SK-N-MC (cell line): ENCODE measurements around the gene IFFO2.

Experiments used
- EZH2 ChIP-seq: fragments of 200-600 bp; sonication (generic); IDR thresholded peaks from one replicate; pipeline ENCODE4 v1.6.1; 2017; ENCODE audit warnings: antibody characterized with exemption
- FOXP2 ChIP-seq: optimal IDR thresholded peaks from 2 replicates; pipeline ENCODE3; 2011; ENCODE audit warnings: mild to moderate bottlenecking, moderate library complexity; ENCODE audit not compliant: insufficient read depth; ENCODE audit errors: extremely low read length, control extremely low read depth
- POLR2AphosphoS5 ChIP-seq: IDR thresholded peaks from 2 replicates; pipeline ENCODE4 v1.6.1; 2012; ENCODE audit warnings: mild to moderate bottlenecking, low read depth, low read length, borderline replicate concordance

DNA sequence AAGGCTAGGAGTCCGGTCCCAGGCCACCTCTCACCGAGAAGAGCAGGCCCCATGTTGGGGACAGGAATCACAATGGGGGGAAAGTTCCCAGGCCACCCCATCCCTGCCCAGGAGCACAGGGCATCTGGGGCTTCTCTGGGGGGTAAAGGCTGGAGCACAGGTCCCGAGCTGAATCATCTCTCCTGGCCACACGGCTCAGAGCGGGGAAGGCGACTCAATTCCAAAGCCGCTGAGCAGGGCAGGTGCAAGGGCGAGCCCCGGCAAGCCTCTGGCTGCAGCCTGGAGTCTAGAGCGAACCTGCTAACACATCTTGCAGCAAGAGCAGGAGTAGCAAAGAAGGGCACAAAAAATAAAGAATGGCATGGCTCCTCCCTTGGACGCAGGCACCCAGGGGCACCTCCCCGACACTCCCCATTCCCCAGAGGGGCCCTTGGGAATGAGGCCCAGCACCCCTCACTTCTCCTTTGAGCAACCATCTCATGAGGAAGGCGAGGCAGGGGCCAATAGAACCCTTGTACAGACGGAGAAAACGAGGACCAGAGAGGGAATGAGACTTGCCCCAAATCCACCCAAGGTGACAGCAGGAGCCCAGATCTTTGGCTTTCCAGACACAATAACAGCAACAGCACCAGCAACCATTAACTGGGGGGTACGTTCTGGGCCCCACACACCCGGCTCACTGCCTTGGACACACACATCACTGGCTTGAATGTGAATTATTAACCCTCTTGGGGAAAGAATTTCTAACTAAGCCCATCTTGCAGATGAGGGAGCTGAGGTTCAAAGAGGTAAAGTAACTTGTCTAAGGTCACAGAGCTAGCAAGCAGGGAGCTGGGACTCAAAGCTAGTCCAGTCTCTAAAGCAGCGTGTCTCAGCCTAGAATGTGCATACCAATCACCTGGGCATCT, 33.4 kb downstream of the IFFO2 start:
- TF ChIP-seq EZH2 = no peak
- TF ChIP-seq POLR2AphosphoS5 = no peak
- TF ChIP-seq FOXP2 = no peak
